Activated CD8-positive, alpha-beta T cell treated with anti-CD3 and anti-CD28 coated beads for 36 hours (primary cell): ENCODE data around the gene ADCY10. TPM values are rescaled to one million over a fixed set of nuclear protein-coding genes. Genes with fewer than 3 reads are reported as not detected.

Experiments used
- ATAC-seq: fragments of 200-7000 bp; cut with Tn5 transposase; one replicate; pipeline ENCODE4 v1.10.0; 2021; ENCODE audit warnings: mild to moderate bottlenecking, moderate library complexity
- CTCF ChIA-PET: fragments of 350-600 bp; sonication (Branson Sonifier 250); formaldehyde crosslinking; loops from one replicate; lab custom pipeline; 2021; ENCODE audit warnings: antibody characterized with exemption; lab: Charles Lee
- POLR2A ChIA-PET: fragments of 350-600 bp; sonication (Branson Sonifier 250); formaldehyde crosslinking; loops from one replicate; lab custom pipeline; 2021; ENCODE audit warnings: antibody characterized with exemption; lab: Charles Lee
- DNase-seq: peaks from one replicate; pipeline ENCODE4 v3.0.0-alpha.2; 2020
- H3K27ac Mint-ChIP-seq: one replicate; pipeline ENCODE4 v1.8.0; 2021; ENCODE audit warnings: mild to moderate bottlenecking, mixed read lengths
- H3K27me3 Mint-ChIP-seq: one replicate; pipeline ENCODE4 v1.8.0; 2021; ENCODE audit warnings: mixed read lengths
- H3K36me3 Mint-ChIP-seq: one replicate; pipeline ENCODE4 v1.8.0; 2021; ENCODE audit warnings: low read depth, mixed read lengths
- H3K4me1 Mint-ChIP-seq: one replicate; pipeline ENCODE4 v1.8.0; 2021; ENCODE audit warnings: low read depth, mixed read lengths
- H3K4me3 Mint-ChIP-seq: one replicate; pipeline ENCODE4 v1.8.0; 2021; ENCODE audit warnings: mild to moderate bottlenecking, moderate library complexity, mixed read lengths
- H3K9me3 Mint-ChIP-seq: one replicate; pipeline ENCODE4 v1.8.0; 2021; ENCODE audit warnings: mixed read lengths
- intact Hi-C: fragments of 100-400 bp; cut with micrococcal nuclease; formaldehyde crosslinking; loops from one replicate; pipeline ENCODE4 v1.10.0; 2022
- total RNA-seq, 2 experiments: library from RNA; stranded (reverse); gene quantifications; one replicate each; pipeline ENCODE4 v1.2.3, GENCODE V29; 2021
- TF ChIP-seq, protein P1 (sequence below): fragments of 200-600 bp; IDR thresholded peaks from one replicate; pipeline ENCODE4 v1.8.0; 2022; ENCODE audit warnings: antibody characterized with exemption, mild to moderate bottlenecking

ADCY10 gene
- total RNA-seq, 2 experiments from 2014 or later = 0.05 TPM; not detected in 1

- Mint-ChIP-seq H3K36me3 (peaks cover 12% of the 10 kb centered on the region), H3K4me3 (no peak overlapping the region), H3K4me1 (no peaks in the 10 kb centered on the region), H3K27me3 (no peaks in the 10 kb centered on the region), H3K9me3 (no peaks in the 10 kb centered on the region), H3K27ac (no peak overlapping the region)
- TF ChIP-seq, protein P1, sequence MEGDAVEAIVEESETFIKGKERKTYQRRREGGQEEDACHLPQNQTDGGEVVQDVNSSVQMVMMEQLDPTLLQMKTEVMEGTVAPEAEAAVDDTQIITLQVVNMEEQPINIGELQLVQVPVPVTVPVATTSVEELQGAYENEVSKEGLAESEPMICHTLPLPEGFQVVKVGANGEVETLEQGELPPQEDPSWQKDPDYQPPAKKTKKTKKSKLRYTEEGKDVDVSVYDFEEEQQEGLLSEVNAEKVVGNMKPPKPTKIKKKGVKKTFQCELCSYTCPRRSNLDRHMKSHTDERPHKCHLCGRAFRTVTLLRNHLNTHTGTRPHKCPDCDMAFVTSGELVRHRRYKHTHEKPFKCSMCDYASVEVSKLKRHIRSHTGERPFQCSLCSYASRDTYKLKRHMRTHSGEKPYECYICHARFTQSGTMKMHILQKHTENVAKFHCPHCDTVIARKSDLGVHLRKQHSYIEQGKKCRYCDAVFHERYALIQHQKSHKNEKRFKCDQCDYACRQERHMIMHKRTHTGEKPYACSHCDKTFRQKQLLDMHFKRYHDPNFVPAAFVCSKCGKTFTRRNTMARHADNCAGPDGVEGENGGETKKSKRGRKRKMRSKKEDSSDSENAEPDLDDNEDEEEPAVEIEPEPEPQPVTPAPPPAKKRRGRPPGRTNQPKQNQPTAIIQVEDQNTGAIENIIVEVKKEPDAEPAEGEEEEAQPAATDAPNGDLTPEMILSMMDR = no peak
- ATAC-seq = no peak
- no peak for DNase-seq
- CTCF ChIA-PET = interaction anchor here (1.0 kb wide), 1 partner anchor 167 kb away, joined by 3 read pairs; no protein-coding TSS in a partner anchor
- intact Hi-C loops = no loop called here
- POLR2A ChIA-PET = no interaction called here
These were observed 1.6 kb upstream of the ADCY10 start for GRCh38 chr1:167915569-167915968.

GRCh38 chr1:167912294-167912693 is 1.6 kb downstream of the ADCY10 start:
- Mint-ChIP-seq H3K27me3 (no peaks in the 10 kb centered on the region), H3K36me3 (peaks cover 7% of the 10 kb centered on the region), H3K4me1 (no peaks in the 10 kb centered on the region), H3K27ac (no peak overlapping the region), H3K9me3 (peaks cover 9% of the 10 kb centered on the region), H3K4me3 (no peak overlapping the region)
- DNase-seq = no peak
- no peak for ATAC-seq
- TF ChIP-seq, protein P1 = no peak
- POLR2A ChIA-PET = interaction anchor here (0.7 kb wide), 1 partner anchor 37 kb away, joined by 3 read pairs; no protein-coding TSS in a partner anchor
- intact Hi-C loops = no loop called here
- CTCF ChIA-PET = no interaction called here

DNA sequence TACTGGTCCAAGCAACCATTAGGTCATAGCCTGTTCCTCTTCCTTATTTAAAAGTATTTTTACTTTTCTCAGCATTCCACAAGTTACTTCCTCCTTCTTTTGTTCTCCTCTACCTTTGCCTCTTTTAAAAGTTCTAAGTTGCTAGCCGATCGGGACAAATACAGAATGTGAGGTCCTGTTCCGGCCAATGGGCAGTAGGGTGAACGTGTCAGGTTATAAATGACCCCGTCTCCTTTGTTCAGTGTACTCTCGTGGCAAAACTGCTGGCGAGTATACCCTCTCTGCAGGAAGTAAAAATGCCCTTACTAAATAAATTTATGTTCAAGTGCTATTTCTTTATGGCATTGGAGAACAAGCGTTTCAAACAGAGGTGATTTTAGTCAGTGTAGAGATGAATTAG is 2.5 kb downstream of the ADCY10 start:
- no peak overlapping the region for H3K27ac Mint-ChIP-seq
- CTCF ChIA-PET = no interaction called here
- no peak overlapping the region for H3K4me3 Mint-ChIP-seq
- H3K27me3 Mint-ChIP-seq = no peaks in the 10 kb centered on the region
- no peak for ATAC-seq
- intact Hi-C loops = no loop called here
- DNase-seq = no peak
- peaks cover 2% of the 10 kb centered on the region for H3K36me3 Mint-ChIP-seq
- POLR2A ChIA-PET = no interaction called here
- TF ChIP-seq, protein P1 = no peak
- peaks cover 9% of the 10 kb centered on the region for H3K9me3 Mint-ChIP-seq
- no peaks in the 10 kb centered on the region for H3K4me1 Mint-ChIP-seq

DNA sequence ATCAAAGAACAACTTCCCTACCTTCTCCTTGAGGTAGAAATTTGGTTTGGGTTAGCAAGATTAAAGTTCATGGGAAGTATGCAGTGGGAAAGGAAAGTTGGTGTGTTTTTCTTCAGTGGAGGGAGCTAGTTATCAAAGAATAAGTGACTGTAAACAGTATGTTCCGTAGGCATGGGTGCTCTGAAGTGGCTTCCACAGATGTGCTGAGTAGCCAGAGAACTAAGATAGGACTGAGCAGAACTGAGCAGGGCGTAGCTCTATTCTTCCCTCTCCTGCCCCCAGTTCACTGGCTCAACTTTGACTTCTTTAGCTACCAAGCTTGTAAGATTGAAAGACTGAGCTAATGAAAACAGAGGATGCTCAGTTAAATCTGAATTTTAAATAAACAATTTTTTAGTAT is 3.4 kb downstream of the ADCY10 start:
- CTCF ChIA-PET = no interaction called here
- POLR2A ChIA-PET = no interaction called here

GRCh38 chr1:167909691-167910180 is 4.2 kb downstream of the ADCY10 start:
- H3K27ac Mint-ChIP-seq = no peak overlapping the region
- no peak for ATAC-seq
- H3K9me3 Mint-ChIP-seq = peaks cover 9% of the 10 kb centered on the region
- no peak overlapping the region for H3K4me3 Mint-ChIP-seq
- ChIA-PET CTCF (no interaction called here), POLR2A (no interaction called here)
- no peak for DNase-seq
- TF ChIP-seq, protein P1 = no peak
- no peaks in the 10 kb centered on the region for H3K27me3 Mint-ChIP-seq
- intact Hi-C loops = no loop called here
- no peaks in the 10 kb centered on the region for H3K36me3 Mint-ChIP-seq
- H3K4me1 Mint-ChIP-seq = no peaks in the 10 kb centered on the region

More for the DNA sequence above, 3.4 kb downstream of the ADCY10 start:
- H3K9me3 Mint-ChIP-seq = peaks cover 9% of the 10 kb centered on the region
- peaks cover under 1% of the 10 kb centered on the region for H3K36me3 Mint-ChIP-seq
- H3K27me3 Mint-ChIP-seq = no peaks in the 10 kb centered on the region
- H3K4me1 Mint-ChIP-seq = no peaks in the 10 kb centered on the region
- TF ChIP-seq, protein P1 = no peak
- DNase-seq = no peak
- H3K4me3 Mint-ChIP-seq = no peak overlapping the region
- no peak overlapping the region for H3K27ac Mint-ChIP-seq
- no peak for ATAC-seq
- intact Hi-C loops = no loop called here
